Keratinocyte (primary cell): Measurements from ENCODE around the gene NOS3.

ENCODE experiments used
- CTCF ChIP-seq, 3 experiments: IDR thresholded peaks in 1 of 3; conservative IDR thresholded peaks in 1 of 3; optimal IDR thresholded peaks in 1 of 3; 2 replicates in 2 of 3; 3 replicates in 1 of 3; pipeline versions ENCODE3 to v1.5.1; 2011; ENCODE audit warnings: low read length in 3 of 3, mild to moderate bottlenecking in 3 of 3, moderate library complexity in 2 of 3, control low read depth in 1 of 3, inconsistent platforms in 1 of 3; ENCODE audit not compliant: insufficient read depth in 2 of 3; ENCODE audit errors: extremely low read depth in 1 of 3
- EZH2 ChIP-seq: IDR thresholded peaks from one replicate; pipeline ENCODE4 v1.6.1; 2012; ENCODE audit warnings: inconsistent platforms, mild to moderate bottlenecking, low read length, moderate library complexity

GRCh38 chr7:150967349-150967748 lies 23.5 kb upstream of the NOS3 start:
- TF ChIP-seq CTCF (optimal IDR thresholded peaks at IDR 0.05 in 1 of 3, IDR thresholded peaks at IDR 0.05 in 1 of 3, conservative IDR thresholded peaks at IDR 0.05 in 1 of 3; ENCODE audit: extremely low read depth in 1 of 3, insufficient read depth in 2 of 3, low read length in 3 of 3) (no peak), EZH2 (no peak)
